ENCODE data around the gene EPHB3.

The EPHB3 gene

DNA sequence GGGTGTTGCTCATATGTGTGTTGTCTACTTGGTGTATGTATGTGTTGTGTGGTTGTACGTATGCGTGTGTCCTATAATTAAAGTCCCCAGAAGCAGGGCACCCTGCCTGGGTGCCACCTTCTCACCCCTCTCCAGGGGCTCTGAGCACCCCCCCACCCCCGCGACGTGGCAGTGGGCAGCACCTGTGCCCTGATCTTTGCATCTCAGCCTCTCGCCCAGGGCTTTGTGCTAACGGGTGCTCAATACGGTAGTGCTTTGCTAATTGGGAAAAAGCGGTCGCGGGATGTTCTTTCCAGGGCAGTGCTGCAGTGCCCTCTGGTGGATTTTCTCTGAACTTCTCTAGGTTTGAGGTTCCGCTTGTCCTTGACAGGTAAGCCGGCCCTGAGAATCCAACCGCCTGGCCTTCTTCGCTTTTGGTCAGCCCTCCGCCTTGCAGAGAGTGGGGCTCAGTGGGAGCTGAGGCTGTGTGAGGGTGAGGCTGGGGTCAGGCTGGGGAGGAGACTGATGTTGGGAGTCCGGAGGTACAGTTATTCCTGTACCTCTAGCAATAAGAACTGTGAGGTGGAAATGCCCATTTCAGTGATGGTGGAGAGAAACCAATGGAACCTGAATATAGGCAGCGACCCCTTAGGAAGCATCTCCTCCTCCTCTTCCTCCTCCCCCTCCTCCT, 17.6 kb upstream of the EPHB3 start:
- peak; percentile 84 for DNase-seq

DNA sequence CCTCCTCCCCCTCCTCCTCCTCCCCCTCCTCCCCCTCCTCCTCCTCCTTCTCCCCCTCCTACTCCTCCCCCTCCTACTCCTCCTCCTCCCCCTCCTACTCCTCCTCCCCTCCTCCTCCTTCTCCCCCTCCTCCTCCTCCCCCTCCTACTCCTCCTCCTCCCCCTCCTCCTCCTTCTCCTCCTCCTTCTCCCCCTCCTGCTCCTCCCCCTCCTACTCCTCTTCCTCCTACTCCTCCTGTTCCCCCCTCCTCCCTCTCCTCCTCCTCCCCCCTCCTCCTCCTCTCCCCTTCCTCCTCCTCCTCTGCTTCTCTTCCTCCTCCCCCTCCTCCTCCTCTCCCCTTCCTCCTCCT, 17.1 kb upstream of the EPHB3 start:
- DNase-seq = no peak

DNA sequence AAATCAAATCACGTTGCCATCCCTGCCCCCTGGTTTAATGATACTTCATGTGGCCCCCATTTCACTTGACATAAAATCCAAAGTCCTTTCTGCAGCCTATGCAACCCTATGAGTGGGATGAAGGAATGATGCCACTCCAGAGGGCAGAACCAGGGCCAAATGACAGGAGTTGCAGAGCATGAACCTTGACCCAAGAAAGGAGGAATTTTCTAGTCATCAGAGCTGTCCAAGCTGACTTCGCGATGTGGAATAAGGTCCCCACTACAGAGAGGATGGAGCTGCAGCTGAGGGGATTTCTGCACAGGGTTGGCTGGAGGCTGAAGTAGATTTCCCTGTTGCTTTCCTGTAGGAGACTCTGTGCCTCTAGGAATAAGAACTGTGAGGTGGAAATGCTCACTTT, 15.8 kb upstream of the EPHB3 start:
- no peak for DNase-seq

DNA sequence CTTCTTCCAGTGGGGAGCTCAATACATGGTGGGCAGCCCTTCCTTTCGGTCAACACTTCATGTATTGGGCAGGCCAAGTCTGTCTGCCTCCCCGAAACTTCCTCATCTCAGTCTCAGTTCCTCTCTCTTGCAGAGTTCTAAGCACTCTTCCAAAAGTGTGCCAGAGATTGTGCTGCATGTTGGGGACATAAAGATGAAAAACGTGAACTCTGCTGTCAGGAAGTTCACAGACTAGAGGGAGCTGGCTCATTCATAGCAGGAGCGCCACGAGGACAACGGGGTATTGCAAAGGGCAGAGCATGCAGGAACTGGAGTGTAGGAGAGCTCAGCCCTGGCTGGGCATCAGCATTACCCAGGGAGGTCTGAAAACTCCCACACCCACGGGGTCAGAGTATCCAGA, 15.3 kb upstream of the EPHB3 start:
- no peak for DNase-seq

DNA sequence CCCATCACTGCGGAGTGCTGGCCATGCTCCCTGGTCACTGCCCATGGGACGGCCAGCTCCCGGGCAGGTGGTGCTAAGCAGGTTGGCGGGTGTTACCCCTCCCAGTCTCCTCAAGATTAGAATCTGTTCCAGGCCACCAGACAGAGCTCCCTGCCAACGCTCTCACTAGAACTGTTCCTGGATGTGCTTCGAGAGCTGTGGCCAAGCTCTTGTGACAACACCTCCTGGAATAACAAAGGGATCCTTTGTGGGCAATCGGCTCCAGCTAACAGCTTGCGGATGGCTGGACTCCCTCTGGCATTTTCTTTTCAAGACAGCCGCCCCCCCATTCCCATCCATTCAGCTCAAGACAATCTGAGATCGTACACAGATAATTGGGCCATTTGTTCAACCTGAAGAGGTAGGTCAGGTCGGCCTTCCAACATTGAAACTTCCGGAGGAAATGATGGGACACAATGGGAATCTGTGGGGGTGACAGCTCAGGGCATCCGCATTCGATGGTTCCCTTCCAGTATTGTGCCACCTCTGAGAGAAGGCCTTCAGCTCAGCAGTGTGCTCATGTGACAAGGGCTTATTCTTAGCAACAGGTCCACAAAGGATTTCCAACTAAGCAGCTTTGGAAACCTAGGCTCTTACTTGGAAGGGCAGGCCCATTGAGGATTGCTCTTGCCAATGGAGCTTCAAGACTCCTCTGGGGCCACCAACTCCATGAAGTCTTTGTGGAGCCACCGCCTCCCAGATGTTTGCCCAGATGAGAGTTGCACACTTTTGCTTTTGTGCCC, 11.6 kb upstream of the EPHB3 start:
- no peak for DNase-seq

DNA sequence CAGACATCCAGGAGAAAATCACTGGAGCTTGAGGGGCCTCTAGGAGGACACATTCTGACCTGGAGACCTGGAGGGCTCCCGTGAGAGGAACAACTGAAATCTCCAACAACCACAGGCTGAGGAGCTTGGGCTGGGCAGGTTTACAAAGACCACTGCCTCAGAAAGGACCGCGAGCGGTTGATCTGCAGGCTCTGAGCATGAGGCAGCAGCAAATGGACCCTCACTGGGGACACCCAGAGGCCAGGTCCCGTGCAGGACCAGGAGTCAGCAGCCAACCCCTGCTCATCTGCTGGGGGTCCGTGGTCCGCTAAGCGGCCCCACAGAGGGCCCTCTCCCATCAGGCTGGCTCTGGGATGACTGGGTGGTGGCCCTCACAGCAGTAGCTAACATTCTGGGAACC, 10.5 kb upstream of the EPHB3 start:
- no peak for DNase-seq

DNA sequence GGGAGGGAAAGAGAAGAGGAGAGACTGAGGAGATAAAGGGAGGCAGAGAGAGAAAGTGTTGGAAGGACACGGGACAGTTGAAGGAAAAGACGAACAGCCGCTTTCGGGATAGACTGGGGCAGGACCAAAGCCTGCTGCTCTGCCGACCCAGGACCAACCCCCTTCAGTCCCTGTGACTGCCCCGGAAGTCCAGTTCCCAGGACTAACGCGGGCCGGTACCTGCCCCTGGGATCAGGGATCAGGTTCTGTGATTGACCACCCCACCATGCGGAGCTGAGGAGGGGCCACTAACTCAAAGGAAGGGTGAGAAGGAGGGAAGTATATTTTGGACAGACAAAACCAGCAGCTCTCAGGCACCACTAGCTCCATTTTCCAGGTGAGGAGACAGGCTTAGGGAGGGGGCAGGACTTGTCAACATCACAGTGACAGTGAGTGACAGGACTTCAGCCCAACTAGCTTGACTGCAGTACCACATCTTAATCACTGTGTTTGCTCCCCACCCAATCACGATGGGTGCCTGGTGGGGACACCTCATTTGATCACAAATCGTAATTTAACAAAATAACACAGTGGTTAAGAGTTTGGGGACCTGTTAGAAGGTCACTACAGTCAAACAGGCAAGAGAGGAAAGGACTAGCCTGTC, 9.8 kb upstream of the EPHB3 start:
- no peak for DNase-seq

DNA sequence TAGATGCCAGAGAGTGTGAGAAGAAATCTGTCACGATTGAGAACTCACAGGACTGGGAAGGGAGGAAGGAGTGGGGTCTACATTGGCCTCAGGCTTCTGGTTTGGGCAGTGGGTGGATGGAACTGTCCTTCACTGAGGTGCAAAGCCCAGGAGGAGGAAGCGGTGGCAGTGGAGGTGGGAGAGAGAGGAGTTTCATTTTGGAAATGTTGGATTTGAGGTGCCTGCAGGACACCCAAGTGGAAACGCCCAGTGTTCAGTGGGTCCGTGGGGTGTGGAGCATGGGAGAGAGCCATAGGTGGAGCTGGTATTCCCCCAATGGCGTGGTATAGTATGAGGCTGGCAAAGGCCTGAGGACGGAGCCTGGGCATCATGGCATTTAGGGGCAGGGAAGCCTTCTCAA, 9.3 kb upstream of the EPHB3 start:
- DNase-seq = no peak

DNA sequence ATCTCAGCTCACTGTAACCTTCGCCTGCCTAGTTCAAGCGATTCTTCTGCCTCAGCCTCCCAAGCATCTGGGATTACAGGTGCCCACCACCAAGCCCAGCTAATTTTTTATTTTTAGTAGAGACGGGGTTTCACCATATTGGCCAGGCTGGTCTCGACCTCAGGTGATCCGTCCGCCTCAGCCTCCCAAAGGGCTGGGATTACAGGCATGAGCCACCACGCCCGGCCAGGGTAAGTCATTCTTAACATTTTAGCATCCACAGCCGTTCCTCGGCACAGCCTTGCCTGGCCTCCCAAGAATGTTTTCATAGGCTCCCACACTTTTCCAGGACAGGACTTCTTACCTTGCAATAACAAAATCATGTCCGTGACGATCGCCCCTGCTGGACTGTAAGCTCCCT, 8.7 kb upstream of the EPHB3 start:
- DNase-seq = no peak

DNA sequence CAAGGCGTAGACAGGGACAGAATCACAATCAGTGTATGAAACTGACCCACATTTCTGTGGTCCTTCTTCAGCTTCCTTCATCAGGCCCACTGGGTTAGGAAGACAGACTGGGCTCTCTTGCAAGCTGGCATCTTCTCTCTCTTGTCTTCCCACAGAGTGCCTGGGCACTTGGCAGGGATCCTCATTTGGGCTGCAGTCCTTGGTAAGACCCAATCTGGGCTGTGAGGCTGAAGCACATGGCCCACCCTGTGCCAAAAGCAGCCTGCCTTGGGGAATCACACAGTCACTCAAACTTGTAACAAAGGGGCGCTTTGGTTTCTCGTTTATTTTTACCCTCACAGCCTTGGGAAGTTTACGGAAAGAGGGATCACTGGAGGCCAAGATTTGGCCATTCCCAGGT, 8.2 kb upstream of the EPHB3 start:
- no peak for DNase-seq

DNA sequence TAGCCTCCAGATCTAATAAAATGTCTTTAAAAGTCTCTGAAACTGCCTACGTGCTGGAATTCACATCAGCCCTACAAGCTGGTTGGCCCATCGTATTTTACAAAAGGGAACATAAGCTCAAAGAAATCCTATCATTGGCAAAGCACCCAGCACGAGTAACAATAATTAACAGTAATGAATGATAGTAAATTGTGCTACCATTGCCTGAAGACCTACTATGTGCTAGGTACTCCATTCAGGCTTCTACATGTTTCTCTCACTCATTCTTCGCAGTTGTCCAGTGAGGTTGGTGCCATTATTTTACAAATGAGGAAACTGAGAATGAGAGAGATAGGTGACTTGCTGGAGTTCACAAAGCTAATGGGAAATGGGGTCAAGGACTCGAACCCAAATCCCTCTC, 7.1 kb upstream of the EPHB3 start:
- no peak for DNase-seq

DNA sequence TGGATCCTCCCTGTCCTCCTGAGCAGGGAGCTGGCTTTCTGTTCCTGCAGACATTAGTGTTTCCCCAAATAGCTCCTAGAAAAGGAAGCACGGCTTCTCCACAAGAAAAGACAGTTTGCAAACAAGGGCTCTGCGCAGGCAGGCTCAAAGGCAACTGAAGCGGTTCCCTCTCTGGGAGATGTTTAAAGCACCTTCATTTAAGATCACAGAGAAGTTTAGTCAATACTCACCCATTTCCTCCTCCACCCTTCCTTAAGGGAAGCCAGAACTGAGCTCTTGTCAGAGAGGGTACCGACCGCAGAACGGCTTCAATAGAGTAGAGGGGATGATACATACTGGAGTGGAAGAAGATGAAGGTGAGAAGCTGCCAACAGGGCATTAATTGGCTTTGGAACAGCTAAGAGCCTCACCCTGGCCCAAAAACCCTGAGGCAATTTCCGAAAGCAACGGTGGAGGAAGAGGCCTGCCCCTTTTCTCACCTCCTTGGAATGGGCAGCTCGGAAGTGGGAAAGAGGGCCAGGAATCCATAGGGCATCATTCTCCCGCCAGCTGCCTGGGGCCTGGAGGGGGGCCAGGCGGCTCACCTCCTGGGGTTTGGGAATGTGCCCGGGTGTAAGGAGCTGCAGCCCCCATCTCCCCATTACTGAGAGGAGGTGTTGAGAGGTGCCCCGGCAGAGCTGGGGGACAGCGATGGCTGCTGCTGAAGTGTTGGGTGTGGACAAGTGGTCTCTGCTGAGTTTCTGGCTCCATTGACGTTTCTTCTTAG, 4.8 kb upstream of the EPHB3 start:
- DNase-seq = no peak

DNA sequence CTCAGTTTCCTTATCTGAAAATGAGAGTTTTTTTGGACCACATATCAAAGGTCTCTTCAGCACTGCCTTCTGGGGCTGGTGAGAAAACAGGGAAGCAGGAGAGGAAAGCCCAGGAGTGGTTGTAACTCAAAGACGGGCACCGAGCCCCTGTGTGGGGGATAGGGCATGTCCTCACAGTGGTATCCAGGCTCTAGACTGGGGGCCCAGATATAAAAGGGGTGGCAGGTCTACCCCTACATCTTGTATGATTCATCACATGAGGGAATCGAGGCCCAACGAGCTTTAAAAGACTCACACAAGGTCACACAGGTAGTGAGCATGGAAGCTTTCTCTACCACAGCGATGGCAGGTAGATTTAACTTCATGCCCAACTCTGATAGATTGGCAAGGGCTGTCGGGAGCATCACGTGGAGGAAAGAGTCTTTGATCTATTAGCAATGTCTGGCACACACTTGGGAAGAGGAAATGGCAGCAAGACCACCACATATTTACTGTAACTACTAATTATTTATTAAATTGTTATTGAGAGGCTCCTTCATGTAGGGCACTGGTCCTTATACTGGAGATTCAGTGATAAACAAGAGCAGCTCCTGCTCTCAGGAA, 4.1 kb upstream of the EPHB3 start:
- DNase-seq = no peak

DNA sequence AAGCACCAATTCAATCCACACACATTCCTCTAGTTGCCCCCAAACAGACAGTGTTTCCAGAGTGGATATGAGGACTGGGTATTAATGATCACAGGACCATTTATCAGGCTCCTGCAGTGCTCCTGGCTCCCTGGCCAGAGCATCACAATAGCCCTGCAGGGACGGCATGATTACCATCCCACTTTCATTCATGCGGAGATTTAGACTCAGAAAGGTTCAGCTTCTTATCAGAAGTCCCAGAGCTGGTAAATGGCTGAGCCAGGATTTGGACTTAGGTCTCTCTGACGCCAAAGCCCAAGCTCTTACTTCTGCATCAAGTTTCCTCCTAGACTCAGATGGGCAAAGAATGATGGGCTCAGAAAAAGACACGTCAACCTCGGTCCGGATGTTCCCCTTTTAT, 2.9 kb upstream of the EPHB3 start:
- no peak for DNase-seq

DNA sequence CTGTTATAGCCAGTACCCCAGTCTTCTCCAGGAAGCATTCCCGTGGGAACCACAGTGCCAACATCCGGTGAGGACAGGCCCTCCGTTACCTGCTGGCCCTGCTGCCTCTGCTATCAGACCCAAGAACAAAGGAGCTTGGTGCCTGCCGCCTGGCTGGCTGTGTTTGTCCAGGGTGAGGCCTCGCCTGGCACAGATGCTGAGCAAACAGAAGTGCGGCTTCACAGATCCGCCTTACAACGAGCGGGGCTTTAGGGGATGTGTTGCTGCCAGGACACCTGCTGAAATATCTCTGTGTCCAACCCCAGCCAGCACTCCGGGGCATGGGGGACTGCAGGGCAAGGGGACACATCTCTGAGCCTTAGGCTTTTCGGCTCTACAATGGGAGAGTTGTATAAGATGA, 2.2 kb upstream of the EPHB3 start:
- DNase-seq = no peak

DNA sequence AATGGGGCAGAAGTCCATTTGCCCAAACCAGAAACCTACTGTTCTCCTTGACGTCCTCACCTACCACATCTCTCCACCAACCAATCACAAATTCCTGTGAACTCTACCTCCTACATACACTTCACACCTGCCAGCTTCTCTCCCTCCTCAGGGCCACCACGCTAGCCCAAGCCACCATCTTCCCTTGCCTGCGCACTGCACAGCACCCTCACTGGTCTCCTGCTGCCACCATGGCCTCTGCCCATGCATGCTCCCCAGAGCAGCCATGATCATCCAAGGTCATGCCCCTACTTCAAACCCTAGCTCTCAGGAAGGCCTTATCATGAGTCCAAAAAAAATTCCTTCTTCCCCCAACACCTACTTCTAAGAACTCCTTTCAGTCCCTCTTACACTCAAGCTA, 1.1 kb upstream of the EPHB3 start:
- DNase-seq = no peak

DNA sequence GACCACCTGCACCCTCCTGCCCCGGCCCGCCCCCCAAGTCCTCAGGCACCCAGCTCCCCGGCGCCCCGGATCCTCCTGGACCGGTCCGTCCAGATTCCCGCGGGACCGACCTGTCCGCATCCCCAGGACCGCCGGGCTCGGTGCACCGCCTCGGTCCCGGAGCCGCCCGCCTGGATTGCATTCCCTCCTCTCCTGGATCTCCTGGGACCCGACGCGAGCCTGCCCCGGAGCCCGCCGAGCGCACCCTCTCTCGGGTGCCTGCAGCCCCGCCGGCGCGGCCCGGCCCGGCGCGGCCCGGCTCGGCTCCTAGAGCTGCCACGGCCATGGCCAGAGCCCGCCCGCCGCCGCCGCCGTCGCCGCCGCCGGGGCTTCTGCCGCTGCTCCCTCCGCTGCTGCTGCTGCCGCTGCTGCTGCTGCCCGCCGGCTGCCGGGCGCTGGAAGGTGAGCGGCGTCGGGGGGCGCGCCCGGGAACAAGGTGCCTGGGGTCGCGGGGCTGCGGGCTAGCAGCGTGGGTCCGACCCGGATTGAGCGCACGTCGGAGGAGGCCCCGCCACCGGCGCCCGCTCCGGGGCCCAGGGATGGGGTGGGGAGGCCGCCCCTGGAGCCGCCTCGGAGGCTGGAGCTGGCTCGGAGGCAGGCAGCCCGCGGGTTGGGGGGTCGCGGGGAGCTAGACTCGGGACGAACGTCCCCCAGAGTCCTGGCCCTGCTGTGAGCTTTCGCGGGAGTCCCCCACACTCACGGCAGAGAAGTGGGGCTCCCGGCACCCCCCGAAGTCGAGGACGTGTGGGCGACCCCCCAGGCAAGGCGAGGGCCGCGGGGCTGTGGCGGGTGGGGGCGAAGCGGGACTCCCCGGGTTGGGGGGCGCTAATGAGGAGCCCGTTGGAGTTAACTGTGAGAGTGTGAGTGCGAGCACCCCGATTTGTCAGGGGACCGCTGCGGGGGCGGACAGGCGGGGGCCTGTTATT, 610 bp downstream of the EPHB3 start:
- no peak for DNase-seq

DNA sequence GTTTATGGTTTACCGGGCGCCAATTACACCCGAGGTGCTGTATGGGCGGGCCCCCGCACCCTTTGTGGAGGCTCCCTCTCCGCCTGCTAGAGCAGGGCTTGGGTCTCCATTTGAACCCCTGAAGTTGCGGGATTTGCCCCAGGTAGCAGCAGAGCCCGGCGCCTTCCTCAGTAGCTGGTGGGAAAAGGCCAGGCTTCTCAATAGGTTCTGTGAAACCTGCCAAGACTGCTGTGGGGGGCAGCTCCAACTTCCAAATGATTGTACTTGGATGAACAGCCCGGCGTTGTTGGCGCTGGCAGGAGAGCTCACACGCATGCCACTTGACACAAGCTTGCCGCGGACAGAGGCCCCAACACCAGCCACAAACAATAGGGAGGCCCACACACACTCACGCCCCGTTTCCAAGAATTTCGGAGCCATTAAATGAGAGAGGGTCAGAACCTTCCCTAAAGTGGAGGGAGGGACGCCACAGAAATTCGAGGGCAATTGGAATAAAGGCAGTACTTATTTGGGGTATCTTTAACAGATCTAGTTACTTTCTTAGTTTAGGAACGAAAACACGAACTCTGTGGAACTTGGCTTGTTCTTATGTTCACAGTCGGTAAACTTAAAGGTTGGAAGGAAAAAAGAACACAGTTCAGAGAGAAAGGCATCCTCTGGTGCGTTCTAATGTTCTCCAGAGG, 1.4 kb downstream of the EPHB3 start:
- no peak for DNase-seq

DNA sequence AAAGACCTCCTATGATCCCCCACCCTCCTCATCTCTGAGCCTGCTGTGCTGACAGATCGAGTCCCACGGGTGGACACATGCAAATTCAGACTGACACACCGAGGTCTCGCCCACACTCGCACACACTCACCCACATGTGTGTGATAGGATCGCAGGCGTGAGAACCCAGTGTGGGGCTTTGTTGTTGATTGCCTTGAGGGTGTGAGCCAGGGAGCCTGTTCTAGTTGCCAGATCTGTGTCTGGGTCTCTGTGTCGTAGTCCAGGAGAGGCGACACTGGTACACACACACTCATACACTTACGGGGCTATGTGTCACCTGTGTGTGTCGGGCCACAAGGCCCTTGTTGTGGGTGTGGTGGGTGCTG, 2.0 kb downstream of the EPHB3 start:
- DNase-seq = peak; percentile 13

DNA sequence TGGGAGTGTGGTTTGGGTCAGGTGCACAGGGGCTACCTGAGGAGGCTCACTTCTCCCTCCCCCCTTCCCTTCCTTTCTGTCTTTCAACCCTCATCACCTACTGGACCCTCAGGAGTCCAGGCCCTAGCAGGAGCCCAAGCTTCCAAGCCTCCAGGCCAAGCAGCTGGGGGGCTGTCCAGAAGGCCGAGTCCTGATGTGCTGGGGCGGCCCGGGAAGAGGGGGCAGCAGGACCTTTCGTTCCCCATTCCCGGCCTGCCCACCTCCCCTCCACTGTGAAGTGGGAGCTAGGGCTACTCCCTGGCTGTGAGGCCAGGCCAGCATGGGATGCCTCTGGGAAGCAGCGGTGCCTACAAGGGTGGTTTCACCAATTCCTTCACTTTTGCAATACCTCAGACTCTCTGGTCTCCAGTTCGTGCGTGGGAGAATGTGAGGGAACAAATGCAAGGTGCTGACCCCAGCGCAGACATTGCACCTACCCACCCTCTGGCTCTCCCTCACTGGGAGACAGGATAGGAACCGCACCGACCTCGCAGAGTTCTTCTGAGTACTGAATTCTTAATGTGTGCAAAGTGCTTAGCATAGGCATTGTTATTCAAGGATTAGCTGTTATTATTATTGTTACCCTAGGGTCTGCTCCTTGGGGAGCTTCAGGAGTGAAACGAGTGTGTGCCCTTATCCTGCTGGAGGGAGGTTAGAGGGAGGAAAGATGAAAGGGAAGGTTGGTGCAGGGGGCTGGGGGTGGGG, 2.5 kb downstream of the EPHB3 start:
- no peak for DNase-seq
